Activated T-cell treated with anti-CD3 and anti-CD28 coated beads, Interleukin-2, amount 50 U/mL, for 1 hour (primary cell): Measurements from ENCODE around the gene IQCH.

Source experiments
- DNase-seq: peaks from one replicate; pipeline ENCODE4 v3.0.0-alpha.2; 2020

IQCH gene

GRCh38 chr15:67542420-67543347 lies 288.1 kb downstream of the IQCH start, which contains the start of gene MAP2K5:
Gene MAP2K5, plus strand, starts transcription at chr15:67542703. Its CDS starts 633 bp downstream, at chr15:67543336.
- peak; percentile 84 for DNase-seq

GRCh38 chr15:67543348-67543718 lies 288.7 kb downstream of the IQCH start:
- no peak for DNase-seq

- DNase-seq = no peak
These were observed 289.9 kb downstream of the IQCH start for GRCh38 chr15:67544475-67544874.

- no peak for DNase-seq
These were observed 291.3 kb downstream of the IQCH start for GRCh38 chr15:67545864-67546263.

GRCh38 chr15:67547064-67547463 lies 292.5 kb downstream of the IQCH start:
- no peak for DNase-seq

GRCh38 chr15:67547836-67548235 lies 293.2 kb downstream of the IQCH start:
- DNase-seq = no peak

GRCh38 chr15:67548236-67548852 lies 293.8 kb downstream of the IQCH start:
- no peak for DNase-seq

- no peak for DNase-seq
These were observed 294.5 kb downstream of the IQCH start for GRCh38 chr15:67548862-67549651.

- no peak for DNase-seq
These were observed 295.1 kb downstream of the IQCH start for GRCh38 chr15:67549736-67550135.

- no peak for DNase-seq
These were observed 295.9 kb downstream of the IQCH start for GRCh38 chr15:67550522-67550921.

- DNase-seq = no peak
These were observed 296.7 kb downstream of the IQCH start for GRCh38 chr15:67551207-67551743.
